Lower lobe of right lung (tissue), 2 donors: ENCODE data around the gene TOR4A. TPM values are rescaled to one million over a fixed set of nuclear protein-coding genes. Genes with fewer than 3 reads are reported as not detected.
"Not testable (repeated sequence)": the region's sequence is repeated elsewhere in the genome, so short reads cannot be mapped to it uniquely, and the experiment has no call there.

Source experiments
- ATAC-seq, 2 donors: fragments of 200-7000 bp; cut with Tn5 transposase; one replicate each; pipeline ENCODE4 v1.9.1; 2020 to 2022; ENCODE audit warnings: mild to moderate bottlenecking in 2 of 2, moderate library complexity in 2 of 2
- DNase-seq: peaks from one replicate; pipeline ENCODE4 v3.0.0-alpha.2; 2020
- H3K27ac ChIP-seq: fragments of 200-600 bp; one replicate; pipeline ENCODE4 v1.8.0; 2022
- H3K27me3 ChIP-seq: fragments of 200-600 bp; one replicate; pipeline ENCODE4 v1.8.0; 2022; ENCODE audit warnings: low read depth
- H3K36me3 ChIP-seq: fragments of 200-600 bp; one replicate; pipeline ENCODE4 v1.8.0; 2022; ENCODE audit warnings: mild to moderate bottlenecking
- H3K4me1 ChIP-seq: fragments of 200-600 bp; one replicate; pipeline ENCODE4 v1.8.0; 2022
- H3K4me3 ChIP-seq: fragments of 200-600 bp; one replicate; pipeline ENCODE4 v1.8.0; 2022; ENCODE audit warnings: mild to moderate bottlenecking
- H3K9me3 ChIP-seq: fragments of 200-600 bp; one replicate; pipeline ENCODE4 v1.8.0; 2022
- intact Hi-C: fragments of 100-400 bp; cut with DNase I; formaldehyde crosslinking; loops from one replicate; pipeline ENCODE4 v1.11.0; 2022
- total RNA-seq: library from RNA; stranded (reverse); fragmentation: NEBNext Ultra II Directional; extraction: Animal tissue kit (Norgen Biotek cat#: 25700); gene quantifications from one replicate; pipeline ENCODE4 v1.2.1, GENCODE V29; 2021
- TF ChIP-seq, protein P1 (sequence below): fragments of 200-600 bp; IDR thresholded peaks from one replicate; pipeline ENCODE4 v1.8.0; 2022; ENCODE audit warnings: antibody characterized with exemption, mild to moderate bottlenecking
- donor health status: DM: no; HTN: yes; CAD: no; lungs with severe emphysema.

The TOR4A gene
- total RNA-seq, 1 donor from 2014 or later, result 27.2 TPM

DNA sequence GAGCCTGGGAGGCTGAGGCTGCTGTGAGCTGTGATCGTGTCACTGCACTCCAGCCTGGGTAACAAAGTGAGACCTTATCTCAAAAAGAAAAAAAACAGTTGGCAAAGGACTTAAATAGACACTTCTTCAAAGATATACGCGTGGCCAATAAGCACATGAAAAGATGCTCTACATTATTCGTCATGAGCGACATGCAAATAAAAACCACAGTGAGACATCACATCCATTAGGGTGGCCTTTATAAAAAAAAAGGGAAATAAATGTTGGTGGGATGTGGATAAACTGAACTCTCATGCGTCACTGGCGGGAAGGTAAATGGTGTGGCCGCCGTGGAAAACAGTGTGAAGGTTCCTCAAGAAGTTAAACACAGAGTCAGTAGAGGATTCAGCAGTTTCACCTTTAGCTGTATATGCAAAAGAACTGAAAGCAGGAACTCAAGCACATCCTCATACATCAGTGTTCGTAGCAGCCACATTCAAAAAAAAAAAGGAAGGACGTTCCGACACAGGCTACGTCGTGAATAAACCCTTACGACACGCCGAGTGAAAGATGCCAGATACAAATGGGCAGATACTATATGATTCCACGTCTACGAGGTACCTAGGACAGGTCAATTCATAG lies 49.0 kb downstream of the TOR4A start:
- Histone ChIP-seq H3K27me3 (no peaks in the 10 kb centered on the region), H3K36me3 (no peaks in the 10 kb centered on the region), H3K4me3 (no peak overlapping the region), H3K9me3 (no peaks in the 10 kb centered on the region), H3K4me1 (peaks cover 3% of the 10 kb centered on the region), H3K27ac (no peak overlapping the region)
- intact Hi-C loops, result no loop called here
- no peak for DNase-seq
- TF ChIP-seq, protein P1, sequence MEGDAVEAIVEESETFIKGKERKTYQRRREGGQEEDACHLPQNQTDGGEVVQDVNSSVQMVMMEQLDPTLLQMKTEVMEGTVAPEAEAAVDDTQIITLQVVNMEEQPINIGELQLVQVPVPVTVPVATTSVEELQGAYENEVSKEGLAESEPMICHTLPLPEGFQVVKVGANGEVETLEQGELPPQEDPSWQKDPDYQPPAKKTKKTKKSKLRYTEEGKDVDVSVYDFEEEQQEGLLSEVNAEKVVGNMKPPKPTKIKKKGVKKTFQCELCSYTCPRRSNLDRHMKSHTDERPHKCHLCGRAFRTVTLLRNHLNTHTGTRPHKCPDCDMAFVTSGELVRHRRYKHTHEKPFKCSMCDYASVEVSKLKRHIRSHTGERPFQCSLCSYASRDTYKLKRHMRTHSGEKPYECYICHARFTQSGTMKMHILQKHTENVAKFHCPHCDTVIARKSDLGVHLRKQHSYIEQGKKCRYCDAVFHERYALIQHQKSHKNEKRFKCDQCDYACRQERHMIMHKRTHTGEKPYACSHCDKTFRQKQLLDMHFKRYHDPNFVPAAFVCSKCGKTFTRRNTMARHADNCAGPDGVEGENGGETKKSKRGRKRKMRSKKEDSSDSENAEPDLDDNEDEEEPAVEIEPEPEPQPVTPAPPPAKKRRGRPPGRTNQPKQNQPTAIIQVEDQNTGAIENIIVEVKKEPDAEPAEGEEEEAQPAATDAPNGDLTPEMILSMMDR, result no peak
- ATAC-seq, result peak; percentile 43 to 72

DNA sequence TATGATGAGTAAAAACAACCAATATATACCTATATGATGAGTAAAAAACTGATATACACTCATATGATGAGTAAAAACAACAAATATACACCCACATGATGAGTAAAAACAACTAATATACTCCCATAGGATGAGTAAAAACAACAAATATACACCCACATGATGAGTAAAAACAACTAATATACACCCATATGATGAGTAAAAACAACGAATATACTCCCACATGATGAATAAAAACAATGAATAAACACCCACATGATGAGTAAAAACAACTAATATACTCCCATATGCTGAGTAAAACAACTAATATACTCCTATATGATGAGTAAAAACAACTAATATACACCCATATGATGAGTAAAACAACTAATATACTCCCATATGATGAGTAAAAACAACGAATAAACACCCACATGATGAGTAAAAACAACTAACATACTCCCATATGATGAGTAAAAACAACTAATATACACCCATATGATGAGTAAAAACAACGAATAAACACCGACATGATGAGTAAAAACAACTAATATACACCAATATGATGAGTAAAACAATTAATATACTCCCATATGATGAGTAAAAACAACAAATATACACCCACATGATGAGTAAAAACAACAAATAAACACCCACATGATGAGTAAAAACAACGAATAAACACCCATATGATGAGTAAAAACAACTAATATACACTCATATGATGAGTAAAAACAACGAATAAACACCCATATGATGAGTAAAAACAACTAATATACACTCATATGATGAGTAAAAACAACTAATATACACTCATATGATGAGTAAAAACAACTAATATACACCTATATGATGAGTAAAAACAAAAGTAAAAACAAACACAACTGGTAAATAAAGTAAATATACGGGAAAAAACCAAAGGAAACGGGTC lies 50.4 kb downstream of the TOR4A start:
- H3K27me3 ChIP-seq, DNase-seq, intact Hi-C loops, H3K4me1 ChIP-seq, H3K36me3 ChIP-seq, H3K9me3 ChIP-seq, H3K27ac ChIP-seq, ATAC-seq, H3K4me3 ChIP-seq: not testable (repeated sequence)

DNA sequence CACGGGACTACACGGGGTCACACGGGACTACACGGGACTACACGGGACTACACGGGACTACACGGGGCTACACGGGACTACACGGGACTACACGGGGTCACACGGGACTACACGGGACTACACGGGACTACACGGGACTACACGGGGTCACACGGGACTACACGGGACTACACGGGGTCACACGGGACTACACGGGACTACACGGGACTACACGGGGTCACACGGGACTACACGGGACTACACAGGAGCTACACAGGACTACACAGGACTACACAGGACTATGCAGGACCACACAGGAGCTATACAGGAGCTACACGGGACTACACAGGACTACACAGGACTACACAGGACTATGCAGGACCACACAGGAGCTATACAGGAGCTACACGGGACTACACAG lies 52.1 kb downstream of the TOR4A start:
- H3K4me1 ChIP-seq, ATAC-seq, H3K36me3 ChIP-seq, intact Hi-C loops, H3K27me3 ChIP-seq, H3K4me3 ChIP-seq, H3K27ac ChIP-seq, DNase-seq, H3K9me3 ChIP-seq: not testable (repeated sequence)

DNA sequence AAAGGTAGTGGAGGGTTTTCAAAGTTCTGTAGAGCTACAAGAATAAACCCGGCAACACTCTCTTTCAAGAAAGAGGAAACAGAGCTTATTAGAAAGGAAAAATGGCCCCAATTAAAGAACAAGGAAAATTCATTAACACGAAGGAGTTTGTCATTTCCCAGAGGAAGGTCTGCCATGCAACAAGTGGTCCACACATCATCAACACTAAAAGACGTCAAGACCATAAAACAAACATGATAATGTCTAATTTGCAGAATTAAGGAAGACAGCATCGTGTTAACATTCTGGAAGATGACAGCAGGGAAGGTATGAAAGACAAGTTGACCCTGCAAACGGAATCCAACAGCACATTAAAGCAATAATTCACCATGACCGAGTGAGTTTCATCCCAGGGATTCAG lies 53.2 kb downstream of the TOR4A start:
- Histone ChIP-seq H3K27me3 (no peaks in the 10 kb centered on the region), H3K27ac (no peak overlapping the region), H3K4me3 (no peak overlapping the region), H3K36me3 (no peaks in the 10 kb centered on the region), H3K4me1 (no peaks in the 10 kb centered on the region), H3K9me3 (no peaks in the 10 kb centered on the region)
- TF ChIP-seq, protein P1, result no peak
- intact Hi-C loops, result no loop called here
- no peak for ATAC-seq
- no peak for DNase-seq

DNA sequence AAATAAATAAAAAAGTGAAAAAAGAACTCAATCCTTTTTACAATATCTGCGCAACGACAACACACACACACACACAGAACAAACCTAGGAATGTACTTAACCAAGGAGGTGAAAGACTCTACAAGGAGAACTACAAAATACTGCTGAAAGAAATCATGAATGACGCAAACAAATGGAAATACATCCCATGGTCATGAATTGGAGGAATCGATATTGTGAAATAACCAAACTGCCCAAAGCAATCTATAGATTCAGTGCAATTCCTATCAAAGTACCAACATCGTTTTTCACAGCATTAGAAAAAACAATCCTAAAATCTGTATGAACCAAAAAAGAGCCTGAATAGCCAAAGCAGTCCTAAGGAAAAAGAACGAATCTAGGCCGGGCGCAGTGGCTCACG lies 54.4 kb downstream of the TOR4A start:
- no peak for ATAC-seq
- Histone ChIP-seq H3K36me3 (no peaks in the 10 kb centered on the region), H3K27ac (no peak overlapping the region), H3K4me1 (no peaks in the 10 kb centered on the region), H3K4me3 (no peak overlapping the region), H3K9me3 (peaks cover 9% of the 10 kb centered on the region), H3K27me3 (no peaks in the 10 kb centered on the region)
- TF ChIP-seq, protein P1, result no peak
- intact Hi-C loops, result no loop called here
- DNase-seq, result no peak

Other genes with a start within 250 kb of the TOR4A start
- gene ABCA2, start 249.5 kb upstream of the TOR4A start, total RNA-seq, result 45.0 TPM
- gene FUT7, start 245.6 kb upstream of the TOR4A start, total RNA-seq, result 1.1 TPM
- gene NPDC1, start 231.5 kb upstream of the TOR4A start, total RNA-seq, result 124 TPM
- gene ENTPD2, start 223.7 kb upstream of the TOR4A start, total RNA-seq, result 0.62 TPM
- gene SAPCD2, start 207.2 kb upstream of the TOR4A start, total RNA-seq, result 0.86 TPM
- gene UAP1L1, start 200.2 kb upstream of the TOR4A start, total RNA-seq, result 29.7 TPM
- 41.9 TPM for gene MAN1B1, start 190.7 kb upstream of the TOR4A start, total RNA-seq
- gene DPP7, start 163.0 kb upstream of the TOR4A start, total RNA-seq, result 190 TPM
- gene GRIN1, start 138.6 kb upstream of the TOR4A start, total RNA-seq, result 0.92 TPM
- gene LRRC26, start 107.7 kb upstream of the TOR4A start, total RNA-seq, result 1.0 TPM
- gene TMEM210, start 105.7 kb upstream of the TOR4A start, total RNA-seq, result not detected
- 58.2 TPM for gene ANAPC2, start 89.2 kb upstream of the TOR4A start, total RNA-seq
- 57.6 TPM for gene SSNA1, start 89.0 kb upstream of the TOR4A start, total RNA-seq
- gene TPRN, start 77.0 kb upstream of the TOR4A start, total RNA-seq, result 17.8 TPM
- gene TMEM203, start 72.1 kb upstream of the TOR4A start, total RNA-seq, result 26.6 TPM
- 15.6 TPM for gene NDOR1, start 72.0 kb upstream of the TOR4A start, total RNA-seq
- gene RNF208, start 55.5 kb upstream of the TOR4A start, total RNA-seq, result 5.8 TPM
- gene CYSRT1, start 52.6 kb upstream of the TOR4A start, total RNA-seq, result 0.59 TPM
- gene RNF224, start 50.2 kb upstream of the TOR4A start, total RNA-seq, result 0.21 TPM
- not detected for gene SLC34A3, start 46.8 kb upstream of the TOR4A start, total RNA-seq
- gene TUBB4B, start 36.4 kb upstream of the TOR4A start, total RNA-seq, result 208 TPM
- 0.38 TPM for gene STPG3, start 26.4 kb upstream of the TOR4A start, total RNA-seq
- gene NELFB, start 22.4 kb upstream of the TOR4A start, total RNA-seq, result 44.7 TPM
- gene NRARP, start 24.5 kb downstream of the TOR4A start, total RNA-seq, result 6.5 TPM
- gene EXD3, start 145.4 kb downstream of the TOR4A start, total RNA-seq, result 25.2 TPM
- gene NOXA1, start 145.7 kb downstream of the TOR4A start, total RNA-seq, result 6.9 TPM
- 0.15 TPM for gene ENTPD8, start 163.6 kb downstream of the TOR4A start, total RNA-seq
- gene NSMF, start 181.6 kb downstream of the TOR4A start, total RNA-seq, result 20.7 TPM